Cerebellar nuclear complex (tissue), 1 donor: ENCODE results near the gene IGFALS.
A peak's percentile ranks its signal among the peaks of the same experiment; 100 is the strongest.

ENCODE experiments used
- DNase-seq, 2 experiments: peaks; one replicate each; lab custom pipeline; 2025; lab: John Stamatoyannopoulos, UW

The IGFALS gene

GRCh38 chr16:1789643-1790045 lies 3.9 kb downstream of the IGFALS start:
- no peak for DNase-seq

GRCh38 chr16:1788708-1789100 lies 4.8 kb downstream of the IGFALS start:
- no peak for DNase-seq

- no peak for DNase-seq
Observed at GRCh38 chr16:1788095-1788707, 5.3 kb downstream of the IGFALS start.

- DNase-seq, result no peak
Observed at GRCh38 chr16:1787322-1788094, 6.0 kb downstream of the IGFALS start.

- DNase-seq, result no peak
Observed at GRCh38 chr16:1787056-1787321, 6.5 kb downstream of the IGFALS start.

GRCh38 chr16:1786242-1787055 lies 7.1 kb downstream of the IGFALS start:
- DNase-seq, result no peak

- no peak for DNase-seq
Observed at GRCh38 chr16:1785846-1786170, 7.7 kb downstream of the IGFALS start.

- no peak for DNase-seq
Observed at GRCh38 chr16:1784977-1785845, 8.3 kb downstream of the IGFALS start.

GRCh38 chr16:1782408-1783264 lies 10.9 kb downstream of the IGFALS start, which contains the start of the genes NUBP2 and SPSB3:
NUBP2 (plus strand) TSS chr16:1782960; CDS start chr16:1783021, 61 bp downstream.
SPSB3 (minus strand) TSS chr16:1782571; CDS start chr16:1781483, 1,088 bp downstream.
- peak; percentile 98 to 99 for DNase-seq

- DNase-seq, result no peak
Observed at GRCh38 chr16:1781758-1782407, 11.6 kb downstream of the IGFALS start.

- DNase-seq, result no peak
Observed at GRCh38 chr16:1781254-1781653, 12.3 kb downstream of the IGFALS start.

GRCh38 chr16:1780677-1781072 lies 12.8 kb downstream of the IGFALS start:
- no peak for DNase-seq

GRCh38 chr16:1779741-1780676 lies 13.5 kb downstream of the IGFALS start:
- no peak for DNase-seq

GRCh38 chr16:1779234-1779701 lies 14.2 kb downstream of the IGFALS start:
- no peak for DNase-seq

- no peak for DNase-seq
Observed at GRCh38 chr16:1778200-1779179, 15.0 kb downstream of the IGFALS start.

GRCh38 chr16:1777375-1778199 lies 15.9 kb downstream of the IGFALS start:
- no peak for DNase-seq

GRCh38 chr16:1776991-1777374 lies 16.5 kb downstream of the IGFALS start:
- DNase-seq, result no peak
